Epithelial cell of proximal tubule (primary cell): ENCODE results near the gene ATP13A4. TPM values are rescaled to one million over a fixed set of nuclear protein-coding genes. Genes with fewer than 3 reads are reported as not detected.

ENCODE experiments used
- DNase-seq: peaks from one replicate; pipeline ENCODE4 v3.0.0-alpha.2; 2011; ENCODE audit warnings: low read depth
- H3K4me3 ChIP-seq: 2 replicates; pipeline ENCODE4 v1.5.1; 2011; ENCODE audit warnings: low read depth, mild to moderate bottlenecking, low read length
- total RNA-seq: library from RNA; depleted of rRNA; stranded (reverse); fragments of >200 nt; gene quantifications from 2 replicates; pipeline ENCODE4 v1.2.3, GENCODE V29; 2015
- TF ChIP-seq, protein P1 (sequence below): conservative IDR thresholded peaks from 2 replicates; pipeline ENCODE4 v1.5.1; 2012; ENCODE audit warnings: low read depth, mild to moderate bottlenecking, low read length

Gene ATP13A4
- total RNA-seq, 1 donor from 2014 or later, result not detected

DNA sequence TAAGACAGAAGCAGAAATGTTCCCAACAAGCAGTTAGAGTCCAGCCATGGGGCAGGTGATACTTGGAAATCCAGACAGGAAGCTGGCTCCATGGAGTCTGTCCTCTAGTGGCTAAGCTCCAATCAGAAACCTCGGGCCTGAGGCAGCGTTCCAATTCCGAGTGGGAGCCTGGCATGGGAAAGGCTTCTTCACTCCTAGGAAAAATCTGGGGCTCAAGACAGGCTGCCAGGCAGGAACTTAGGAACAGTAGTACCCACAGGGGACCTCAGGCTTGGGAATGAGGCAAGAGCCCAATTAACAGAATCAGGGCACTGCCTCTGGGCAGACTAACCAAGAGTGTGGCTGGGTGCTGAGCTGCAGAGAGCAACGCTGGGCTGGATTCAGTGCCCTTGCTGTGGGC lies 6.2 kb upstream of the ATP13A4 start:
- no peak overlapping the region for H3K4me3 ChIP-seq
- TF ChIP-seq, protein P1, sequence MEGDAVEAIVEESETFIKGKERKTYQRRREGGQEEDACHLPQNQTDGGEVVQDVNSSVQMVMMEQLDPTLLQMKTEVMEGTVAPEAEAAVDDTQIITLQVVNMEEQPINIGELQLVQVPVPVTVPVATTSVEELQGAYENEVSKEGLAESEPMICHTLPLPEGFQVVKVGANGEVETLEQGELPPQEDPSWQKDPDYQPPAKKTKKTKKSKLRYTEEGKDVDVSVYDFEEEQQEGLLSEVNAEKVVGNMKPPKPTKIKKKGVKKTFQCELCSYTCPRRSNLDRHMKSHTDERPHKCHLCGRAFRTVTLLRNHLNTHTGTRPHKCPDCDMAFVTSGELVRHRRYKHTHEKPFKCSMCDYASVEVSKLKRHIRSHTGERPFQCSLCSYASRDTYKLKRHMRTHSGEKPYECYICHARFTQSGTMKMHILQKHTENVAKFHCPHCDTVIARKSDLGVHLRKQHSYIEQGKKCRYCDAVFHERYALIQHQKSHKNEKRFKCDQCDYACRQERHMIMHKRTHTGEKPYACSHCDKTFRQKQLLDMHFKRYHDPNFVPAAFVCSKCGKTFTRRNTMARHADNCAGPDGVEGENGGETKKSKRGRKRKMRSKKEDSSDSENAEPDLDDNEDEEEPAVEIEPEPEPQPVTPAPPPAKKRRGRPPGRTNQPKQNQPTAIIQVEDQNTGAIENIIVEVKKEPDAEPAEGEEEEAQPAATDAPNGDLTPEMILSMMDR, result no peak
- no peak for DNase-seq

DNA sequence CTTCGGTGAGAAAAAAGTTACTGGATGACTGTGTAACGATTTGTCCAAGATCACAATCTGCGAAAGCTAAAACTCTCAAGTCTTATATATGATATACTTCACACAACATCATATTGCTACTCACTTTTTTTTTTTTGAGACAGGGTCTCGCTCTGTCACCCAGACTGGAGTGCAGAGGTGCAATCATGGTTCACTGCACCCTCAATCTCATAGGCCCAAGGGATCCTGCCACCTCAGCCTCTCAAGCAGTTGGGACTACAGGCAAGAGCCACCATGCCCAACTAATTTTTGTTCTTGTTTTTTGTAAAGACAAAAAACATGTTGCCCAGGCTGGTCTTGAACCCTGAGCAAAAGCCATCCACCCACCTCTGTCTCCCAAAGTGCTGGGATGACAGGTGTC lies 5.4 kb upstream of the ATP13A4 start:
- no peak overlapping the region for H3K4me3 ChIP-seq
- TF ChIP-seq, protein P1, result no peak
- DNase-seq, result no peak

DNA sequence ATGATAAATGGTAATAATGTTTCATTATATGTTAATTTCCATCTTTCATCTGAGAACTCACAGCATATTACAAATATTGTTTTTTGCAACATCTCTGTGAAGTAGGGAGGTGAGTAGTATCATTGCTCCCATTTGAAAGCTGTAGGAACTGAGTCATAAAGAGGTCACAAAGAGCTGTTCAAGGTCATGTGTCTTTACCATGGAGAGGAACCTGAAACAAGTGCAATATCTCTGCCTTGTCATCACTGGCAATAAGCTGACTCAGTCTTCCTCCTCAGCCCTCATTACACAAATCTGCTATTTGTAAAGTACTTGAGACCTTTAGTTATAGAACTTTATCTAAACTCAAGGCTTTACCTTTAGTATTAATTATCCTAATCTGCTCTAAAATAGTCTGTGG lies 4.4 kb upstream of the ATP13A4 start:
- H3K4me3 ChIP-seq, result no peak overlapping the region
- TF ChIP-seq, protein P1, result no peak
- DNase-seq, result no peak

DNA sequence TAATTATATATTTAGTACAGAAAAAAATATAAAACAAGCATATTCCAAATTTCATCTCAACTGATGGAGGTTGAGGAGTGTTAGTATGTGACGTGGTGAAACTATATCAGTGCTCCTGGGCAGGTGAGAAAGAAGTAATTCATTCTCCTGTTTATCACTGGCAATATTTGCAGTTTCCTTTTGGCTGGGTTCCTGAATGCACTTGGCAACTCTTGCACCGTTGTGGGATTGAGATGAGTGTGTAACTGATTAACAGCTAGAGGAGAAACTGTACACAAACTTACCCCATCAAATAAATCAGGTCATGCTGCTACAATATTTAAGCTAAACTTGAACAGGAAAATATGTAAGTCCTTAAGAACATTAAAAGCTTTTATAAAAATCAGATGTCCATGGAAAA lies 2.1 kb upstream of the ATP13A4 start:
- no peak for DNase-seq

DNA sequence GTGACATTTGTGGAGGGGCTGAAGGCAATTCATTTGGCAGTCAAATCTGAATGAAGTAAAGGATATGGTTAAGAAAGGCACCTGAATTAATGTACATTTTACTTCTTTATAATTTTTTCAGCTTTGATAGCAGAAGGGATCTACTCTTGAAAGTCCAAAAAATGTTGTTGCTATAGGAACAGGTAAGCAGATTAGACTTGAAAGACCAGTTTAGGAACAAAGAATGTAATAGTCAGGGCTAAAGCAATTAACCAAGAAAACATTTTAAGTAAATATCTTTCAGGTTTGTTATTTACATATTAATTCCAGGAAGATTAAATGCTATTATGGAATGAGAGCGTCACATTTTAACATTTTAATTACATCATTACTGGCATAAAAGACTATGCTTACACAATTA lies 1.1 kb downstream of the ATP13A4 start:
- no peak for DNase-seq
- no peak overlapping the region for H3K4me3 ChIP-seq
- TF ChIP-seq, protein P1, result no peak

More for the DNA sequence above, 2.1 kb upstream of the ATP13A4 start:
- H3K4me3 ChIP-seq, result no peak overlapping the region
- TF ChIP-seq, protein P1, result no peak

DNA sequence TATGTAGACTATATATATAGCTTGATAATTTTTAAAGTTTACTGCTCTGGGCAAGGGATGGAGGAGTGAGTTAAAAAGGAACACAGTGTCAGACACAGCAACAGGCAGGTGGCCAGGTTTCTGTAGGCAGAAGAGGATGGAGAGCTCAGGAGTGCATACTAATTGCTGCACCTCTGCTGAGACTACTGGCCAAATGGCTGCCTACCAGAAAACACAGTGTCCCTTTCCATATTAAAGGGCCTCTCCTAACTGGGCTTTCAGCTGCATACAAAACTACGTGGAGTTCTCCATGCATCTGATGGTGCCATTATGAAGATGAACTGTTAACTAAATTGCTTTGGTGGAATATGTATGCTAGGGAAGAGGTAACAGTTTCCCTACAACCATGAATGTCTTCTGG lies 1.8 kb downstream of the ATP13A4 start:
- H3K4me3 ChIP-seq, result no peak overlapping the region
- TF ChIP-seq, protein P1, result no peak
- no peak for DNase-seq

DNA sequence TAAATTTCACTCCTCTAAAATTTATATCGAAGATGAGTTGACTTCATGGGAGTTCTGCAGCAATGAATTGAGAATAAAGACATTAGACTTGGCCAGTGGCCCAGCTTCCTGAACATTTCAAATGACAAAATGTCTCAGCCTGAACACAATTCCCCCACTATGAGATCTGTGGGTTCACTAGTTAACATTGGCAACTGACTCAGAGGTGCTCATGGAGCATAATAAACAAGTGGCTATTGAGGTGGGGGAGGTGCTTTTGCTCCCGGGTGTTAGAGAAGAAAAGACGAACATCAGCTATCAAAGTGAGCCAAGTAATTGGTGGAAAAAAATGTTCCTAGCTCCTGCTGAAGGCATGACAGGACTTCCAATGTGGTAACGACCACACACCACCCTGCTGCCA lies 6.3 kb downstream of the ATP13A4 start:
- no peak overlapping the region for H3K4me3 ChIP-seq
- DNase-seq, result no peak
- TF ChIP-seq, protein P1, result no peak
